ENCODE results near the gene KLRD1. TPM values are rescaled to one million over a fixed set of nuclear protein-coding genes. Genes with fewer than 3 reads are reported as not detected.
"Not testable (repeated sequence)": the region's sequence is repeated elsewhere in the genome, so short reads cannot be mapped to it uniquely, and the experiment has no call there.

KLRD1 gene
- total and polyA plus RNA-seq, 12 donors: 0.22 to 5.7 (median 1.2) TPM

GRCh38 chr12:10368206-10369171, 60.8 kb downstream of the KLRD1 start:
- no peak for ATAC-seq
- no peaks in the 10 kb centered on the region for H3K9me3 ChIP-seq
- peak overlapping the region in 7 of 10 donors; percentile 37 to 76 (median 59) for H3K27ac ChIP-seq
- intact Hi-C loops (cut with DNase I): loop anchor here in 3 of 10 donors (10.0 kb wide), 3 partner anchors 134 to 356 kb away; partner anchors contain the start of gene YBX3 (in 1 of the 3)
- peaks cover 0 to 58% (median 22%) of the 10 kb centered on the region in 9 donors for H3K4me1 ChIP-seq
- peak in 1 of 2 donors; percentile 25 for DNase-seq
- H3K27me3 ChIP-seq: no peaks in the 10 kb centered on the region
- peak overlapping the region in 4 of 10 donors; percentile 1 to 22 (median 6) for H3K4me3 ChIP-seq
- 74 to 84% methylated on average over 10 of the region's 10 CpGs for WGBS, 2 donors
- TF ChIP-seq CTCF (IDR thresholded peaks at IDR 0.05): no peak
- H3K36me3 ChIP-seq: no peaks in the 10 kb centered on the region

GRCh38 chr12:10369557-10370415, 62.1 kb downstream of the KLRD1 start:
- intact Hi-C loops (cut with DNase I): loop anchor here in 3 of 10 donors (10.0 kb wide), 3 partner anchors 135 to 355 kb away; partner anchors contain the start of gene YBX3 (in 1 of the 3)
- Histone ChIP-seq H3K27me3 (no peaks in the 10 kb centered on the region), H3K27ac (peak overlapping the region in 3 of 10 donors; percentile 9 to 63 (median 18)), H3K4me1 (peaks cover 0 to 54% (median 16%) of the 10 kb centered on the region in 9 donors), H3K4me3 (no peak overlapping the region), H3K9me3 (no peaks in the 10 kb centered on the region), H3K36me3 (no peaks in the 10 kb centered on the region)
- no peak for DNase-seq
- 94% methylated on average over 8 of the region's 8 CpGs for WGBS, 2 donors
- ATAC-seq: no peak
- no peak for TF ChIP-seq CTCF (IDR thresholded peaks at IDR 0.05)

- H3K9me3 ChIP-seq; H3K27me3 ChIP-seq; H3K36me3 ChIP-seq; intact Hi-C loops (cut with DNase I); ATAC-seq; DNase-seq; H3K4me3 ChIP-seq: not testable (repeated sequence)
- peak overlapping the region in 2 of 10 donors; percentile 22 to 33 for H3K27ac ChIP-seq
- peaks cover 0 to 34% (median 0%) of the 10 kb centered on the region in 9 donors for H3K4me1 ChIP-seq
- WGBS, 2 donors: 71 to 78% methylated on average over 6 of the region's 6 CpGs
Observed at GRCh38 chr12:10371893-10372535, 64.3 kb downstream of the KLRD1 start.

GRCh38 chr12:10372559-10372958, 64.9 kb downstream of the KLRD1 start:
- intact Hi-C loops (cut with DNase I): no loop called here
- peak overlapping the region in 2 of 10 donors; percentile 22 to 33 for H3K27ac ChIP-seq
- no peak for TF ChIP-seq CTCF (IDR thresholded peaks at IDR 0.05)
- H3K36me3 ChIP-seq: no peaks in the 10 kb centered on the region
- peak in 6 of 8 donors; percentile 39 to 72 (median 64) for ATAC-seq
- 26 to 58% methylated on average over 1 of the region's 1 CpG for WGBS, 2 donors
- DNase-seq: peak in 1 of 2 donors; percentile 33
- H3K27me3 ChIP-seq: no peaks in the 10 kb centered on the region
- peaks cover 0 to 32% (median 0%) of the 10 kb centered on the region in 9 donors for H3K4me1 ChIP-seq
- no peaks in the 10 kb centered on the region for H3K9me3 ChIP-seq
- H3K4me3 ChIP-seq: no peak overlapping the region
